ENCODE results near the gene STON2.

Gene STON2

DNA sequence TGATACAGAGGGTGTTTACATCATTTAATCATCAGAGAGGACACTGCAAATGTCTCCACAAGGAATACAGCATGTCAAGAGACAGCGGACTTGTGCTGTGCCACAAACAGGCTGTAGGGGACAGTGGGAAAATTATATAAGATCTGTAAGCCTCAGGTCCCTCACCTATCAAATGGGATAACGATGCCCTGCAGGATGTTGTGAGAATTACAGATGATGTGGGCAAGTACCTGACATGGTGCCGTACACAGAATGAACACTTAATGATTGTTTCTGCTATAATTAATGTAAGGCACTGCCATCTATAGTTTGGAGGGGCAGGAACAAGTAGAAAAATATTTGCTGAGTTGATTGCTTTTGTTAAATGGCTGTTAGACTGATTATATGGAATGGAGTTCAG lies 97.5 kb downstream of the STON2 start:
- peaks cover 10% of the 10 kb centered on the region for H3K79me2 ChIP-seq (ENCODE audit: control insufficient read depth, insufficient read depth, low read length)
- H2BK5ac ChIP-seq (ENCODE audit: low read length), result no peak overlapping the region
- no peak overlapping the region for H3K18ac ChIP-seq (ENCODE audit: low read length)
- H3K4me2 ChIP-seq (ENCODE audit: low read length), result no peak overlapping the region
- H3K79me1 ChIP-seq (ENCODE audit: low read length), result peaks cover 4% of the 10 kb centered on the region
- no peaks in the 10 kb centered on the region for H3K27me3 ChIP-seq (ENCODE audit: insufficient read depth, low read length, poor library complexity)
- H3K4me1 ChIP-seq (ENCODE audit: control insufficient read depth, low read depth, low read length), result no peaks in the 10 kb centered on the region
- no peak overlapping the region for H2BK15ac ChIP-seq (replicated peaks; ENCODE audit: low read depth)
- no peak overlapping the region for H3K9ac ChIP-seq (ENCODE audit: low read length)
- H4K5ac ChIP-seq (ENCODE audit: low read length), result no peak overlapping the region
- no CpG with 5 or more reads among the region's 3 CpGs for WGBS (ENCODE audit: extremely low coverage, insufficient coverage, low lambda C conversion rate)
- no peak overlapping the region for H4K8ac ChIP-seq (ENCODE audit: low read depth, low read length)
- no peak overlapping the region for H3K4me3 ChIP-seq (ENCODE audit: low read length)
- H3K56ac ChIP-seq (ENCODE audit: low read length), result no peak overlapping the region
- DNase-seq, result peak; percentile 57
- no peak overlapping the region for H3K4ac ChIP-seq (ENCODE audit: low read depth, low read length)
- no peak overlapping the region for H2AK5ac ChIP-seq (ENCODE audit: low read length)
- no peak overlapping the region for H2BK120ac ChIP-seq (ENCODE audit: low read depth, low read length)
- H3K27ac ChIP-seq (ENCODE audit: low read depth, low read length), result no peak overlapping the region
- no peak overlapping the region for H3K23ac ChIP-seq (ENCODE audit: low read length)
- no peaks in the 10 kb centered on the region for H3K36me3 ChIP-seq (ENCODE audit: control insufficient read depth, insufficient read depth, low read length)

DNA sequence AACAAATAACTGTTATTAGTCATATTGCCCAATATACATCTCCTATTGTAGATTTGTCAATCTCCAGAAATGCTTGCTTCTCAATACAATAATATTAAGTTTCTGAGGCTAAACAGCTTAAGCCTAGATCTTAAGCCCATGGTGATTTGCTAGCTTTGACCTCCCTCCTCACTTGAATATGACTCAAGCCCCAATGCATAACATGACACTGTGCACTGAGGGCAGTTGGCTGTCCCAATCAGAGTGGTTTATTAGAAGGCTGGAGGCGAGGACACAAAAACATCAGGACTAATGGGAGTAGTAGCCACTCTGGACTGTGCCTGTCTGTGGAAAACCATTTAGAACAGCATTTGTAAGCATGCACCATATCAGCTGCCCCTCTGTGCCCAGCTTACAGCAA lies 98.3 kb downstream of the STON2 start:
- Histone ChIP-seq H3K79me2 (ENCODE audit: control insufficient read depth, insufficient read depth, low read length) (peaks cover 12% of the 10 kb centered on the region), H3K18ac (ENCODE audit: low read length) (no peak overlapping the region), H3K4me1 (ENCODE audit: control insufficient read depth, low read depth, low read length) (no peaks in the 10 kb centered on the region), H3K23ac (ENCODE audit: low read length) (no peak overlapping the region), H3K4ac (ENCODE audit: low read depth, low read length) (no peak overlapping the region), H3K79me1 (ENCODE audit: low read length) (peaks cover 7% of the 10 kb centered on the region), H3K27me3 (ENCODE audit: insufficient read depth, low read length, poor library complexity) (no peaks in the 10 kb centered on the region), H2AK5ac (ENCODE audit: low read length) (no peak overlapping the region), H3K9ac (ENCODE audit: low read length) (no peak overlapping the region), H2BK5ac (ENCODE audit: low read length) (no peak overlapping the region), H3K56ac (ENCODE audit: low read length) (no peak overlapping the region), H3K36me3 (ENCODE audit: control insufficient read depth, insufficient read depth, low read length) (no peaks in the 10 kb centered on the region), H3K27ac (ENCODE audit: low read depth, low read length) (no peak overlapping the region), H2BK120ac (ENCODE audit: low read depth, low read length) (no peak overlapping the region), H3K4me3 (ENCODE audit: low read length) (no peak overlapping the region), H3K4me2 (ENCODE audit: low read length) (no peak overlapping the region), H4K5ac (ENCODE audit: low read length) (no peak overlapping the region), H2BK15ac (replicated peaks; ENCODE audit: low read depth) (no peak overlapping the region), H4K8ac (ENCODE audit: low read depth, low read length) (no peak overlapping the region)
- WGBS (ENCODE audit: extremely low coverage, insufficient coverage, low lambda C conversion rate), result no CpG with 5 or more reads among the region's 1 CpG
- no peak for DNase-seq

DNA sequence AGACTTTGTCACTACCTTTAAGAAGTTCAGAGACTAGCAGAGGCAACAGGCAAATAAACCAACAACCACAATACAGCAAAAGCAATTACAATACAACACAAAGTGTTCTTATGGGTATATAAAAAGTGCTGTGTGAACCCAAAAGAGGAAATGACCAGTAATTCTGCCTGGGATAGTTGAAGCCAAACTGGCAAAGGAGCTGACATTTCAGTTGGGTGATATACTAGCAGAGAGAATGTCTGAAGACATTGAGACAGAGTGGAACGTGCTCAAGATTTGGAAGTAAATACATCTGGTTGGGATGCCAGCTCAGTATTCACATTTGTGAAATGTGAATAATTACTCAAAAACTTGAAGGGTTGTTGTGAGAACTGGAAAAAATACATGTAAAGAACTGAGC lies 98.8 kb downstream of the STON2 start:
- Histone ChIP-seq H3K79me2 (ENCODE audit: control insufficient read depth, insufficient read depth, low read length) (peaks cover 12% of the 10 kb centered on the region), H3K4me1 (ENCODE audit: control insufficient read depth, low read depth, low read length) (no peaks in the 10 kb centered on the region)
- no CpG with 5 or more reads among the region's 1 CpG for WGBS (ENCODE audit: extremely low coverage, insufficient coverage, low lambda C conversion rate)

DNA sequence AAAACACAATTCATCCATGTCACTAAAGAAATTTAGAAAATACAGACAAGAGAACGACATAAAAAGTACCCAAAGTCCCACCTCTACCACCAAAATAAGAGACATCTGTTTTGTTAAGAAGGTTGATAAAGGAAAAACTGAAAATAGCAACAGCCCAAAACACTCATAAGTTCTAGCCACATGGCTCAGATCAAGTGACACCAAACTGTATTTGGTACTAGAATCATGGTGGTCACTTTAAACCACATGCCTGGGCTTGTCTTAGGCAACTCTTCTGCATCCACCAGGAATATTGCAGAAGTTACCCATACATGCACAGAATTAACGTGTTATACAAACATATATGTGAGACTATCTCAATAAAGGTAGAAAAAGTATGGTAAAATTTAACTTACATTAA lies 101.2 kb downstream of the STON2 start:
- H3K4me2 ChIP-seq (ENCODE audit: low read length), result no peak overlapping the region
- no peak overlapping the region for H2BK5ac ChIP-seq (ENCODE audit: low read length)
- H3K23ac ChIP-seq (ENCODE audit: low read length), result no peak overlapping the region
- peak overlapping the region; percentile 90 for H4K5ac ChIP-seq (ENCODE audit: low read length)
- no peak for DNase-seq
- H2BK120ac ChIP-seq (ENCODE audit: low read depth, low read length), result no peak overlapping the region
- H3K18ac ChIP-seq (ENCODE audit: low read length), result no peak overlapping the region
- H3K4me1 ChIP-seq (ENCODE audit: control insufficient read depth, low read depth, low read length), result no peaks in the 10 kb centered on the region
- H2AK5ac ChIP-seq (ENCODE audit: low read length), result no peak overlapping the region
- H2BK15ac ChIP-seq (replicated peaks; ENCODE audit: low read depth), result no peak overlapping the region
- H3K79me1 ChIP-seq (ENCODE audit: low read length), result peaks cover 5% of the 10 kb centered on the region
- H3K27ac ChIP-seq (ENCODE audit: low read depth, low read length), result no peak overlapping the region
- no CpG with 5 or more reads among the region's 2 CpGs for WGBS (ENCODE audit: extremely low coverage, insufficient coverage, low lambda C conversion rate)
- peaks cover 12% of the 10 kb centered on the region for H3K79me2 ChIP-seq (ENCODE audit: control insufficient read depth, insufficient read depth, low read length)
- no peak overlapping the region for H3K4ac ChIP-seq (ENCODE audit: low read depth, low read length)
- no peak overlapping the region for H3K4me3 ChIP-seq (ENCODE audit: low read length)
- no peak overlapping the region for H3K56ac ChIP-seq (ENCODE audit: low read length)
- no peaks in the 10 kb centered on the region for H3K36me3 ChIP-seq (ENCODE audit: control insufficient read depth, insufficient read depth, low read length)
- H4K8ac ChIP-seq (ENCODE audit: low read depth, low read length), result no peak overlapping the region
- no peaks in the 10 kb centered on the region for H3K27me3 ChIP-seq (ENCODE audit: insufficient read depth, low read length, poor library complexity)
- H3K9ac ChIP-seq (ENCODE audit: low read length), result no peak overlapping the region

More for the DNA sequence above, 98.8 kb downstream of the STON2 start:
- Histone ChIP-seq H3K4ac (ENCODE audit: low read depth, low read length) (no peak overlapping the region), H3K56ac (ENCODE audit: low read length) (no peak overlapping the region), H3K36me3 (ENCODE audit: control insufficient read depth, insufficient read depth, low read length) (no peaks in the 10 kb centered on the region), H2BK120ac (ENCODE audit: low read depth, low read length) (no peak overlapping the region), H4K5ac (ENCODE audit: low read length) (no peak overlapping the region), H3K27me3 (ENCODE audit: insufficient read depth, low read length, poor library complexity) (no peaks in the 10 kb centered on the region), H3K79me1 (ENCODE audit: low read length) (peaks cover 7% of the 10 kb centered on the region), H3K23ac (ENCODE audit: low read length) (no peak overlapping the region), H4K8ac (ENCODE audit: low read depth, low read length) (no peak overlapping the region), H2BK5ac (ENCODE audit: low read length) (no peak overlapping the region), H3K4me3 (ENCODE audit: low read length) (no peak overlapping the region), H2BK15ac (replicated peaks; ENCODE audit: low read depth) (no peak overlapping the region), H3K4me2 (ENCODE audit: low read length) (no peak overlapping the region), H3K18ac (ENCODE audit: low read length) (no peak overlapping the region), H2AK5ac (ENCODE audit: low read length) (no peak overlapping the region), H3K27ac (ENCODE audit: low read depth, low read length) (no peak overlapping the region), H3K9ac (ENCODE audit: low read length) (no peak overlapping the region)
- no peak for DNase-seq

DNA sequence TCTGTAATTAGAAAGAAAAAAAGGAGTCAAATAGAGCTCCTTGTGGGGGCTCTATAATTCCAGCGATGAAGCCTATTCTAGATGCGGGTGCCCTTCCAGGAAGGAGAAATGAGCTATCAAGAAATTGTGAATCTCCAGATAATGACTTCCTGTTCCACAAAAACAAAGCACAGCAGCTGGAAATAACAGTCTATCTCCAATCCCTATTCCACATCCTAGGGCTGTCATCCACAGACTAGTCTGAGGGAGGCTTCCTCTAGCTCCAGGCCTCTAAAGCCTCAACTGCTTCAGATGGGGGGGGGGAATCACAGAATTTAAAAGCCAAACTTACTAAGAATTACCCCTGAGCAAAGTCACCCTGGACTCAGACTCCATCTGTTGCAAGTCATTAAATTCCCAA lies 102.0 kb downstream of the STON2 start:
- Histone ChIP-seq H3K23ac (ENCODE audit: low read length) (no peak overlapping the region), H2AK5ac (ENCODE audit: low read length) (no peak overlapping the region), H3K9ac (ENCODE audit: low read length) (no peak overlapping the region), H2BK5ac (ENCODE audit: low read length) (no peak overlapping the region), H2BK15ac (replicated peaks; ENCODE audit: low read depth) (no peak overlapping the region), H3K4me1 (ENCODE audit: control insufficient read depth, low read depth, low read length) (no peaks in the 10 kb centered on the region), H2BK120ac (ENCODE audit: low read depth, low read length) (peak overlapping the region; percentile 73), H3K18ac (ENCODE audit: low read length) (peak overlapping the region; percentile 51), H3K79me1 (ENCODE audit: low read length) (peaks cover 5% of the 10 kb centered on the region), H4K8ac (ENCODE audit: low read depth, low read length) (no peak overlapping the region), H3K27ac (ENCODE audit: low read depth, low read length) (no peak overlapping the region), H4K5ac (ENCODE audit: low read length) (no peak overlapping the region), H3K4me3 (ENCODE audit: low read length) (no peak overlapping the region), H3K4me2 (ENCODE audit: low read length) (no peak overlapping the region), H3K27me3 (ENCODE audit: insufficient read depth, low read length, poor library complexity) (no peaks in the 10 kb centered on the region), H3K79me2 (ENCODE audit: control insufficient read depth, insufficient read depth, low read length) (peaks cover 12% of the 10 kb centered on the region), H3K36me3 (ENCODE audit: control insufficient read depth, insufficient read depth, low read length) (no peaks in the 10 kb centered on the region), H3K4ac (ENCODE audit: low read depth, low read length) (no peak overlapping the region), H3K56ac (ENCODE audit: low read length) (no peak overlapping the region)
- no CpG with 5 or more reads among the region's 2 CpGs for WGBS (ENCODE audit: extremely low coverage, insufficient coverage, low lambda C conversion rate)
- peak; percentile 52 for DNase-seq

Data from mesendoderm (in vitro differentiated cells).